GM15510 (cell line): Measurements from ENCODE around the gene CPB2.

Experiments
- POLR2A ChIP-seq: IDR thresholded peaks from 3 replicates; pipeline ENCODE4 v1.6.1; 2011; ENCODE audit warnings: borderline replicate concordance; ENCODE audit not compliant: insufficient read length; ENCODE audit errors: extremely low read depth

CPB2 gene, protein sequence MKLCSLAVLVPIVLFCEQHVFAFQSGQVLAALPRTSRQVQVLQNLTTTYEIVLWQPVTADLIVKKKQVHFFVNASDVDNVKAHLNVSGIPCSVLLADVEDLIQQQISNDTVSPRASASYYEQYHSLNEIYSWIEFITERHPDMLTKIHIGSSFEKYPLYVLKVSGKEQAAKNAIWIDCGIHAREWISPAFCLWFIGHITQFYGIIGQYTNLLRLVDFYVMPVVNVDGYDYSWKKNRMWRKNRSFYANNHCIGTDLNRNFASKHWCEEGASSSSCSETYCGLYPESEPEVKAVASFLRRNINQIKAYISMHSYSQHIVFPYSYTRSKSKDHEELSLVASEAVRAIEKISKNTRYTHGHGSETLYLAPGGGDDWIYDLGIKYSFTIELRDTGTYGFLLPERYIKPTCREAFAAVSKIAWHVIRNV

DNA sequence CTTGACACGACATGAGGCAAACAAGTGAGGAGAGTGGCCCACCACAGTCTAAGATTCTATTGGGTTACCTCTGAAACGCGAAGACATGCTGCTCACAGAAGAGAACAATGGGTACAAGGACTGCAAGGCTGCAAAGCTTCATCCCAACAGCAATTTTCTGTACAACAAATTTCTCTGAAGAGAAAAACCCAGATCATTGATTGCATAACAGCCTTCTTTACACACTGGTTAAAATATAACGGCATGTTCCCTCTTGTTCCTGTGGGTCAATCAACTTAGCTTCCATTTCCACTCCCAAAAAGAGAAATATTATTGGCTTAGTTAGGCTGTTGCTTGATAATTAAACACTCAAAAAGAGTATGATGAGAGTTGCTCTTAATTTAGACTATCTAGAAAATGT, at the start of gene CPB2:
Gene CPB2 (minus strand): TSS at position 166 of the 400 bp plus-strand sequence. CDS start 24 bp downstream, at position 142.
- no peak for TF ChIP-seq POLR2A

DNA sequence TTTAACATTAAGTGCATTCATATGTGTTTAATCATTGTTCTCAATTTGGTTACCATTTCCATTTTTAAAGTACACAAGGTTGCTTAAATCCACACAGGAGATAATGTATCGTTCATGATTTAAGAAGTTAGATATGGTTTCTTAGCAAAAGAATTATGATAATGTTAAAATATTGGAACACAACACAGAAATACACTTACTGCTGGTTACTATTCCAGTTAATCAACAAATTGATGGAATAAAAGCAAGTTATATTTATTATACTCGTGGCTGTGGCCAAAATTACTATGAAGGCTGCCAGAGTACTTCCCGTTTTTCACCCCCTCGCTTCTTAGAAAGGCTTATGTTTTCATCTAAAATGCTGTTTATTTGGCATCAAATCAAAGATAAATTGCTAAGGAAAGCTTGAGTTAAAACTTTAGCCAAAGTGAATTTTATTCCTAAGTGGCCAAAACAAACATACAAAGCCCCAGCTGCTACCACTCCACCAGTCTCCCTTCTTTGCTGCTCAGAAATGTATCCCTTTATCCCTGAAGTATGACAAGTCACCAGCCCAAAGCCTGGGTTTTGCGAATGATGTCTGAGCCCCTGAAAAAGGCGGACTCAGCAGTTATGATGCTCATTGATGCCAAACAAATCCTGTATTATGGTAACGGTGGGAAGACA, 49.4 kb upstream of the CPB2 start:
- no peak for TF ChIP-seq POLR2A

DNA sequence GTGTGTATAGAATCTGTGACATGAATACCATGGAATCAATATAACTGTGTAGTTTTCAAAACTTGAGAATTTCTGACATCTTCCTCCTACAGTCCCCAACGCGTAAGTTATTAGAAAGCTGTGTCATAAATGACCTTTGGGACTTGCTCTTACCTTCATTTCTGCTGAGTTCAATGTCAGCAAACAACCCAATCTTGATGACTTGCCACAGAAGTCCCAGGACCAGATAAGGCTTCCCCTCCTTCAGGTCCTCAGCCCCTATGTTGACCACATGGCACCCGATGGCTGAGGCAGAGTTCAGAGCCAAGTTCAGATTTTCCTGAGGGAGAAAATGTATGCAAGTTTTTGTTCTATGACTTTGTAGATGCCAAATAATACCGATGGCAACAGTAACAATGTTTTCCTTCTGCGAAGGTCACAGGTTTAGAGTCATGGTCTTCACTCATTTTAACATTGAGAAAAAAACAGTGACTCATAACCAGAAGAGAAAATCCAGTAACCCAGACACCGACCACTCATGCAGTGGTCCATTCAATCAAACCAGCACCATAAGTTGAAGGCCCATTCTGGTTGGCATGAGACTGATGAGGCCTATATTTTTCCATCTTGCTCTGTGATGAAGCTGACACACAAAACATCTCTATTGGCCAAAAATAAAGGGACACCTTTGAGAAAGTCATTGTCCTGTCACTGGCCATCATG, 47.9 kb upstream of the CPB2 start:
- TF ChIP-seq POLR2A: no peak

DNA sequence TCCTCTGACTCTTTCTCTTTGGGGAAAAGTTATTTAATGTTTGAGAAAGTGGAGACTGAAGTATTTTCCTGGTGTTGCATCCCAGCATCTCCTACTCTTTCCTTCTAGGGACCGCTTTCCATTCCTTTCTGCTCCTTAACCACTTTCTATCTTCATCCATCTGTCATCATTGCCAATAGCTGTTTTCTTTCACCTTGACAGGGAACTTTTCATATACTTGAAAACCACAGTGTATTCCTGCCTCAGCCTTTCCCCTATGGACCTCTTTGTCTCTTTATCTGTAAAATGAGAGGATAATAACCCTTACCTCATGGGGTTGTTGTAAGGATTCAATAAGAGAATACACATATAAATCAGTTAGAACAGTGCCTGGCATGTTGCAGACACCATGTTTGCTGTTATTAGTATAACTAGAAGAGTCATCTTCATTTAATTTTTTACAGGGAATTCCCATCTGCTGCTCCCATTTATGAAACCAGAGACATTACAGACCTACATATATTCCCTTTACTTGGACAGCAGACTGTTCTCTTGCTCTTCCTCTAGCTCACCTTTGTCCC, 45.4 kb upstream of the CPB2 start:
- TF ChIP-seq POLR2A: no peak

DNA sequence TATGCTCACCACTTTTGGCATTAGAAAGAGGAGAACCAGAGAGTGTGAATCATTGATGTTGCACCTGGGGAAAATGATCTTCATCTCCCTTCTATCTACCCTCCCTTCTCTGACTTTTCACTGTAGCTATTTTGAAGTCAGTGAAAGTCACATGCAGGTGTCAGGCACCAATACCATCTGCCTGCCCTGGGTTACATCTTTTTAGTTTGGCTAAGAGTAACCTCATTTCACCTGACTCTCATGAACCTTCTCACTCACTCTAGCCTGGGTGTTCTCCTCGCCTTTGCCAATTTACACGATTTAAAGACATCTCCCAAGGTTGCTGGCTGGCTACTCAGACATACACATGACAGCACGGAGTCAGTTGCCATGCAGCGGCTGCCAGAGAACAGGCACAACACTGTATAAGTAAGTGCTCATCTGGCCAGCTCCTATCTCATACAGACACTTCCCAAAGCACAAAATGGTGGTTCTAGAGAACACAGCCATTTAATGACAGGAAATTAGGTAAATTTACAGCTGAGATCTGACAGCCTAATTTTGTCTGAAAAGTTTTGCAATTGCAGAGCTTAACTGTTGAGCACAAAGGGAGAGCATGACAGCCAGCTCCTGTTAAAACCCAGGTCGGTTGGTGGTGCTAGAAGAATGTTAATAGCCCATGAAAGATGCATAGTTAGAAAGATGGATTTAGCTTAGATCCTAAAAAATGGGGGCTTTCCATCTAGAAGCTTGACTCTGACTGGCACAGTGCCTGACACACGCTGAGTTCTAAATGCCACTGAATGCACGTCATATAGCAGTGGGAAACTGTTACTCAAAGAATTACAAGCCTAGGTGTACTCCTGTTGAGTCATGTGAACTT, 44.7 kb upstream of the CPB2 start:
- no peak for TF ChIP-seq POLR2A

DNA sequence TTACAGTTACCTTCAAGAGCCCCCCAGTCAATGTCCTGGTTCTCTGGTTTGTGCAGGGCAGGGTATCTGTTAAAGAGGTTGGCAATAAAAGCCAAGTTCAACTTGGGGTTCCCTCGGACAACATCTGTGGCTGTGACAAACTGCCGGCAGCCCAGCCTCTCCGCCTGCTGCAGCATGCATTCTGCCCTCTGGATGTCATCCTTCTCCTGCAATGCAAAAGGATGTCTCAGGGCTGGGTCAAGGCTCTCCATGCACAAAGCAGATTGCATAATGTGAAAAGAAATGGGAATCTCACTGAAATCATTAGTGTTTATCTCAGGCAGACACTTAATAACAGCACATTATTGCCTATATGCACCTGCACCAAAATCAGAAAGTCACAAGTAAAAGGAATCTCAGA, 42.1 kb upstream of the CPB2 start:
- TF ChIP-seq POLR2A: no peak

DNA sequence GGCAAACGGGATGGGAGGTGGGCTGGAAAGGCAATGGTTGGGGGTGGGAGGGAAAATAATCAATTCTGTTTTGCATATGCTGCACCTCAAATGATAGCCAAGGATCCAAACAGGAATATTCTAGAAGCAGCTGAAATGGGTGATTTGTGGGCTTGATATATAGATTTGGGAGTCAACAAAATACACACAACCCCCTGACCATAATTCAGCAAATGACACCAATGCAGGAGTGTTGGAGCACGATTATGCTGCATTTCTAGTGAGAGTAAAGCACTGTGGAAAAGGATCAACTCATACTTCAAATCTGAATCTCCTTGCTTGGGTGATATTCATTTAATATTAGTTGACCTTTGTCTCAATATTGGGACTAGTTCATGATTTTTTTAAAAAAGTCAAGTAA, 41.1 kb upstream of the CPB2 start:
- TF ChIP-seq POLR2A: no peak

DNA sequence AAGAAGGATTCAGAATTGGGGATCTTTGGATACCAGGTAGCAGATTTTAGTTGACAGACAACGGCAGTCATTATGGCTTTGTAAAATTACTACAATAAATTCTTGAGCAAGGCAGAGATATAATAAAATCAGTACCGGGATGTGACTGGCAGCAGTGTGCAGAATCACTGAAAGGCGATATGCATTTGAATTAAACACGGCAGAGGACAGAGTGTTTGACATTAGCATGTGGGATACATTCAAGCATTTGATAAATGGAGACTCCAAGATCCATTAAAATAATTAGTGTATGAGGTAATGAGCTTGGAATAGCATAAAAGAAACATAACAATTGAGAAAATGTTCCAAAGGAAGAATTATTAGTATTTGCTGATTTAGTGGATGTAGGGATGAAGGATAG, 40.3 kb upstream of the CPB2 start:
- no peak for TF ChIP-seq POLR2A

DNA sequence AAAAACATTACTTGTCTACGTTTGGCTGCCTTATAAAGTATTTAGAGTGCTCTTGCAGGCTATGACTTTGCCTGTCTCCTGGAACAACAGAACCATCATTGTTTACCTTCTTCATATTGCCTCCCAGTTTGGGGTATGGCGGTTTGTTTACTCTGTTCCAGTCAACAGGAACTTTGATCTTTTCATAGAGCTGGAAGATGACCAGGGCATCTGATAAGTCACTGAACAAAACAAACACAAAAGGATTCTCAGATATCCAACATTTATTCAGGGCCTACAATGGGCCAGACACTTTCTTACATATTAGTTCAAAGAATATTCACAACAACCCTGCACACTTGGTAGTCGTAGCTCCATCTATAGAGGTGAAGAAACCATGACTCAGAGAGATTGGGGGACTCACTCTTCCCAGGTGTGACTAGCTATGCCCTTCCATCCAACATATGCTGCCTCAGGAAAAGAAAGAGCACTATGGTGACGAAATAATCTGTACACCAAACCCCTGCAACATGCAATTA, 38.4 kb upstream of the CPB2 start:
- no peak for TF ChIP-seq POLR2A

DNA sequence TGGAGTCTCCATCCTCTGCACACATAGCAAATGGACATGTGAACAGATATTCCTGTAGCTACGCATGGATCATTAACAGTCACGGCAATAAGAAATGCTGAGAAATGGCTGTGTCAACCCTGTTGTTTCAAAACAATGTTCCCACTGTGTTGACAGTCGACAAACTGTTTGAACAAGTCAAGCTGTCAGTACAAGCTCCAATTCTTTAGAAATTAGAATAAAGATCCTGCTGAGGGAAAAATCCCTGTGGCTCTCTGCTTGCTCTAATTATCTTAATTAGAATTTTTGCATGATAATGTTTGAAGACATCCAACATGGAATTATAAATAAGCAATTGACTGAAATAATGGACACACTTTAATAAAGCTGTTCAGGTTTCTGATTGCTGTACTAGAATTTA, 37.9 kb upstream of the CPB2 start:
- TF ChIP-seq POLR2A: no peak

DNA sequence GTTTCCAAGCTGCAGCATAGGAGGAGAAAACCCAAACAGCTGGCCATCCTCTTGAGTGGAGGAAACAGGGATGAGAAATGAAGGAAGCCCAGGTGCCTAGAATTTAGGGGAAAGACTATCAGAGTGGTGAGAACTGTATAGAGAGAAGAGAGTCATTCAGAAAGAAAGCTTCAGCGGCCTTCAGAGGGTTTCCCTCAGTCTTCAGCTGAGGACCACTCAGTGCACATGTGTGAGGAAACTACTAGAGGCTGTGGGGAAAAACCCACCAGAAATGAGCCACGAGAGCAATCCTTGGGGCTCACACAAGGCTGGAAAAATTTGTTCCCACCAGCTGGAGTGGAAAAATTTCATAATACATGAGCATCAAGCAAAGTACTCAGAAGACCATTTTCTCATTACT, 35.2 kb upstream of the CPB2 start:
- no peak for TF ChIP-seq POLR2A

DNA sequence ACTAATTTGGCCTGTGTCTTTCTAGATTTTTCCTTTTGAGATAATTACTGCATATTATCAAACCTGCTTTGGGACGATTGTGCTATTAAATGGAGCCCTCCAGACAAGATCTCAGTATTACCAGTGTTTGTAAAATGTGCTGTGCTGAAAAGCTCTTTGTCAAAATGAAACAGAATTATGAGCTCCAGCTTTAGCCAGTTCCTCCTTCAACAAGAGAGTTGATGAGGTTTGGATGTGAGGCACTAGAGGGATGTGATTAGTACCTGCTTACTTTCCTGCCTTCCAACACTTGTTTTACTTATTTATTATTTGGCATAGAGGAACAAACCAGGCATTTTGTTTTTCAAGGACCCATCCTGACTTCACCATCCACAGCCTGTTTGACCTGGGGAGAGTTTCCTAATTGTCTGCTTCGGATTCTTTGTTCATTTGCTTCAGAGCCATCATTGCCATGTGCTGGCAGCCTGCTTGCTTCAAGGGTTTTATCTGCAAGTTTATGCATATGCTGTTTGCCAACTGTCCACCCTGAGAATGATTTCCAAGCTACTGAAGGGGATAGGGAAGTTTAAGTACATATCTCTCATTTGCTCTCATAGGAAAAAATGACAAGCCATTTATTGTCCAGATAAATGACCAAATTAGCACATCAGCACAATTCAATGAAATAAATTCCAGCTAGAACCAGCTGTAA, 32.9 kb upstream of the CPB2 start:
- TF ChIP-seq POLR2A: no peak

DNA sequence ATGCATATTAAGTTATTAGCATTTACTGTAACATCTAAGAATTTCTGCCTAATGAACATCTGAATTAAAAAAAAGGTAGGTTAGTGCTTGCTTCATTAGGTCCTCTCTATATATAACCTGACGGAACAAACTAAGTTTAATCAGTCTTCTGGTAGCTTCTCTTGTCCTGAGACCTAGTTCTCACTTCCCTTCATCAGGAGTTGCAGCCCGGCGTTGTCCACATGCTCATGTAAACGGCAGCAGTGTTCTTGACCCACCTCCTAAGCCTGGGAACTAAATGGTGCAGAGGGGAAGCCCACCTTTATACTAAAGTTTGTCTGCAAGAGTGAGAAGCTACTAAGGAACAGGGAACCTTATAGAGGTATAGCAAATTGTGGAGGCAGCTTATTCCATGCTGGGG, 31.9 kb upstream of the CPB2 start:
- TF ChIP-seq POLR2A: no peak
